ENCODE data around the gene ANKRD63.

ANKRD63 gene

GRCh38 chr15:40276927-40277326 is 5.9 kb downstream of the ANKRD63 start:
- no peak for DNase-seq

DNA sequence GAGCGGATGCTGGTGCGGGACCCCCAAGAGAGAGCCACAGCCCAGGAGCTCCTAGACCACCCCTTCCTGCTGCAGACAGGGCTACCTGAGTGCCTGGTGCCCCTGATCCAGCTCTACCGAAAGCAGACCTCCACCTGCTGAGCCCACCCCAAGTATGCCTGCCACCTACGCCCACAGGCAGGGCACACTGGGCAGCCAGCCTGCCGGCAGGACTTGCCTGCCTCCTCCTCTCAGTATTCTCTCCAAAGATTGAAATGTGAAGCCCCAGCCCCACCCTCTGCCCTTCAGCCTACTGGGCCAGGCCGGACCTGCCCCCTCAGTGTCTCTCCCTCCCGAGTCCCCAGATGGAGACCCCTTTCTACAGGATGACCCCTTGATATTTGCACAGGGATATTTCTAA is 6.9 kb downstream of the ANKRD63 start:
- DNase-seq = no peak

- no peak for DNase-seq
Measured at GRCh38 chr15:40275523-40275922, 7.3 kb downstream of the ANKRD63 start.

DNA sequence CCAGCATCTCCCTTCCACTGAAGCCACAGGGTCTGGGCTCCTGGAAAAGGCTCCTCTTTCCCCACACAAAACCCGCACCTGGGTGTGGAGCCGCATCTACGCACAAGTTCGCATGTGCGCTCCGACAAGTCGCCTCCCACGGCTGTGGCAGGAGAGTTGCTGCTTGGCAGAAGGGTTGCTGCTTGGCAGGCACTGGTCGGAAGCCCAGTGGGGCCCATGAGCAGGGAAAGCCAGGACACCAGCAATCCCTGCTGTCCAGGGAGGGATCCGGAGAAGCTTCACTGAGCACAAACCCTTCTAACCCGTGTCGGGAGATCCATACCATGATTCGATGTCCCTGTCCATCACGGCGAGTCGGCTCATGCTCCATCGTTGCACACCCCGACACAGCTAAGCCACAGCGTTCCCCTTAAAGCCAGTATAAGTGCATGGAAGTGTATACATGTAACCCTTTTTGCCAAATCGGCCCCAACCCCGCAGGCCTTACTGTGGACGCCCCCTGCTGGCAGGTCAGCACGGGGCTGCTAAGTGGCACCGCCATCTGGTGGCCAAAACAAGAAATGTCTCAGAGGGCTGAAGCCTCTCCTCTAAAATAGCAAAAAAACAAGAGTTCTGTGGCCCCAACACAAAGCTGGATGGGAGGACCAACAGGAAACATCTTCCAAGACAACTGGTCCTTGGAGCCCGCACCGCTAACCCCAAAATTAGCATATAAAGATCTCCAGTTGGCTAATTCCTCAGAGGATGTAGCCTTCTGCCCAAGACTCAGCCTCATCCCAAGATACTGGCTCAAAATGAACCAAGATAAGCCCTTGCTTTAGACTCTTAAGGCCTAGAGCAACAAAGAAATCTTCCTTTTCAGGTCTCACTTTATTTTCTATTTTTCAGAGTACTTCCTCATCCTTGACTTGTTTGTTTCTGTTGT is 8.3 kb downstream of the ANKRD63 start:
- DNase-seq = peak; percentile 61

- DNase-seq = no peak
Measured at GRCh38 chr15:40273428-40273827, 9.4 kb downstream of the ANKRD63 start.

DNA sequence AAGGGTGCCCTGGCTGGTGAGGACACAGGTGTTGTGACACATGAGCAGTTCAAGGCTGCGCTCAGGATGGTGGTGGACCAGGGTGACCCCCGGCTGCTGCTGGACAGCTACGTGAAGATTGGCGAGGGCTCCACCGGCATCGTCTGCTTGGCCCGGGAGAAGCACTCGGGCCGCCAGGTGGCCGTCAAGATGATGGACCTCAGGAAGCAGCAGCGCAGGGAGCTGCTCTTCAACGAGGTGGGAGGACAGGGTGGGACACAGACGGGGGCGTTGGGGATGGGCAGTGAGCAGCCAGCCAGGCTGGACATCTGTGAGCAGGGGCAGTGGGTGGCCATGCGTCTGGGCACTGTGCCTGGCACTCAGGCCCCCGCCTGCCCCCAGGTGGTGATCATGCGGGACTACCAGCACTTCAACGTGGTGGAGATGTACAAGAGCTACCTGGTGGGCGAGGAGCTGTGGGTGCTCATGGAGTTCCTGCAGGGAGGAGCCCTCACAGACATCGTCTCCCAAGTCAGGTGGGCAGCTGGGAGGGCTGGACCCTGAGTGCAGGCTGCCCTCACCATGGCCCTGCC is 10.3 kb downstream of the ANKRD63 start:
- no peak for DNase-seq

DNA sequence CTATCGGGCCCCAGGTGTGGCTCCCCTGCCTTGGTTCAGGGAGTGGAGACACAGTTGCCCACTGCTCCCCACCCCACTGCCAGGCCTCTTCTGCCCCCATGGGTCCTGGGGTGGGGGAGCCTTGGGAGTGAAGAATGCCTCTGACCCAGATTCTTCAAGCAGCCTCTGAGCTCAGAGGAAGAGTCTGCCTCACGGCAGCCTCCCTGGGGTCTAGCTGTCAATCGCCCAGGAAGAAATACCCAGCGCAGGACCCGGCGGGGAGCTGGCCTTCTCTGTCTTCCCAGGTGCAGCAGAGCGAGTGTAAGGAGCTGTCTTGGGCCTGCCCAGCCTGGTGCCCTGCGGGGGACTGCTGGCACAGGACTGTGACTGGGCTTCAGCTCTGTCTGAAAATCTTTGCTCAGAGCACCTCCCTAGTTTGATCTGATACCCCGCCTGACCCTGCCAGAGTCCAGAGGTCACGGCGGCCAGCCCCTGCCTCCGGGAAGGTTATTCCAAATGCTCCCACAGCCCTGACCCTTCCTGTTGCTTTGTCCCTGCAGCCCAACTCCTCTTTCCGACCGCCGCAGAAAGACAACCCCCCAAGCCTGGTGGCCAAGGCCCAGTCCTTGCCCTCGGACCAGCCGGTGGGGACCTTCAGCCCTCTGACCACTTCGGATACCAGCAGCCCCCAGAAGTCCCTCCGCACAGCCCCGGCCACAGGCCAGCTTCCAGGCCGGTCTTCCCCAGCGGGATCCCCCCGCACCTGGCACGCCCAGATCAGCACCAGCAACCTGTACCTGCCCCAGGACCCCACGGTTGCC is 11.0 kb downstream of the ANKRD63 start:
- no peak for DNase-seq

GRCh38 chr15:40270246-40270995 is 12.4 kb downstream of the ANKRD63 start:
- DNase-seq = no peak

DNA sequence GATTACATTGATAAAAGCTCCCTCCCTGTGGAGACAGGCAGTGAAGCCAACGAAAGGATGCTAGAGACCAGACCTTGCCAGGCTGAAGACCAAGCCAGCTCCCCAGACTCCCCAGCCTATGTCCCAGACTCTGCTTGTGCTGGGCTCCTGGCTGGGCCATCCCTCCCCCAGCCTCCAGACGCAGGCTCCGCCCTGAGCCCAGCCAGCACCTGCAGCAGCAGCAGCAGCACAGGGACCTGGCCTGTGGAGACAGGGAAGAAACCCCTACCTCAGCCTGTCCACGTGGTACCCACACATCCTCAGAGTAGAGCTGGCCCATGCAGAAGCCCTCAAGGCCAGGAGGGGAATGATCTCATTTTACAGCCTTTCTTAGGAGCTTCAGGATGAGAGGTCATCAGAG is 13.3 kb downstream of the ANKRD63 start:
- no peak for DNase-seq

- DNase-seq = no peak
Measured at GRCh38 chr15:40267670-40268069, 15.2 kb downstream of the ANKRD63 start.

GRCh38 chr15:40266828-40267304 is 16.0 kb downstream of the ANKRD63 start:
- DNase-seq = no peak

DNA sequence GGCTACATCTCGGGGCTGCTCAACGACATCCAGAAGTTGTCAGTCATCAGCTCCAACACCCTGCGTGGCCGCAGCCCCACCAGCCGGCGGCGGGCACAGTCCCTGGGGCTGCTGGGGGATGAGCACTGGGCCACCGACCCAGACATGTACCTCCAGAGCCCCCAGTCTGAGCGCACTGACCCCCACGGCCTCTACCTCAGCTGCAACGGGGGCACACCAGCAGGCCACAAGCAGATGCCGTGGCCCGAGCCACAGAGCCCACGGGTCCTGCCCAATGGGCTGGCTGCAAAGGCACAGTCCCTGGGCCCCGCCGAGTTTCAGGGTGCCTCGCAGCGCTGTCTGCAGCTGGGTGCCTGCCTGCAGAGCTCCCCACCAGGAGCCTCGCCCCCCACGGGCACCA is 17.0 kb downstream of the ANKRD63 start:
- no peak for DNase-seq

DNA sequence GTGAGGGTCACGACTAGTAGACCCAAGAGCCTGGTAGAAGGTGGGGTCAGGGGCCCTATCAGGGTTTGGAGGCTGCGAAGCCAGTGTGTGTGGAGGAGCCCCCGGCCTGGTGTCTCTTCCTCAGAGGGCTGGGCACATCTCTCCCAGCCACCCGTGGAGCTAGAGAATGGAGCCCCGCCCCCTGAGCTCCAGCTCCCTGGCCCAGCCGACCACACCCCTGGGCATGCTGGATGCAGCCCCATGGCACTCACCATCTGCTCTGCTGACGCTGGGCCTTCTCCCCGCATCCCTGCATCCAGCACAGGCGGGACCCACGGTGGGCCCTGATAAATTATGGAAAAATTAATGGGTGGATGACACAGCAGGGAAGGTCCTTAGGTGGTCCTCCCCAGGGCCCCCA is 17.5 kb downstream of the ANKRD63 start:
- DNase-seq = no peak

DNA sequence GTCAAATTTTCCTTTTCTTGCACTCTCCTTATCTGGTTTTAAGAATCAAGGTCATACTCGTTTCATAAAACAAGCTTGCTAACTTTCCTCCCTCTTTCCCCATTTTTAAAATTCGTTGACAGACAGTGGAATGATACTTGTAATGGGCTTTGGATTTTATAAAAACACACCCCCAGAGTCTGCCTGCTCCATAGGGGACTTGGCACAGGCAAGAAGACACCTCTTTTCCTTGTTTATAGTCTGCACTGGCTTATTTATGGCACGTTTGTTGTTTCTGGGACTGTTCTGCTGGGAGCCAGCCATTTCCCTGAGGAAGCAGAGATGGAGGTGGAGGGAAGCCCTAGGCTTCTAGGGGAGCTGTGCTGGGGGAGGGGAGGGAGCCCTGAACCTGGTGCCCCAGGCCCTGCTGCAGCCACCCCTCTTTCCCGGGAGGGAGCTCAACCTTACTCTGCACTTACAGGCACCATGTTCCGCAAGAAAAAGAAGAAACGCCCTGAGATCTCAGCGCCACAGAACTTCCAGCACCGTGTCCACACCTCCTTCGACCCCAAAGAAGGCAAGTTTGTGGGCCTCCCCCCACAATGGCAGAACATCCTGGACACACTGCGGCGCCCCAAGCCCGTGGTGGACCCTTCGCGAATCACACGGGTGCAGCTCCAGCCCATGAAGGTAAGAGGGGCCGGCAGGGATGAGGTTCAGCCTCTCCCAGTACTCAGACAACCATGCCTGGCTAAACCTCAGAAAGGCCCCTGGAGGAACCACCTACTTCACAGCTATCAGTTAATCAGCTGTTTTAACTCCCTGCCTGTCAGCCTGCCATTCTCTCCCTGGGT is 18.3 kb downstream of the ANKRD63 start:
- no peak for DNase-seq

- no peak for DNase-seq
Measured at GRCh38 chr15:40263024-40263754, 19.7 kb downstream of the ANKRD63 start.

DNA sequence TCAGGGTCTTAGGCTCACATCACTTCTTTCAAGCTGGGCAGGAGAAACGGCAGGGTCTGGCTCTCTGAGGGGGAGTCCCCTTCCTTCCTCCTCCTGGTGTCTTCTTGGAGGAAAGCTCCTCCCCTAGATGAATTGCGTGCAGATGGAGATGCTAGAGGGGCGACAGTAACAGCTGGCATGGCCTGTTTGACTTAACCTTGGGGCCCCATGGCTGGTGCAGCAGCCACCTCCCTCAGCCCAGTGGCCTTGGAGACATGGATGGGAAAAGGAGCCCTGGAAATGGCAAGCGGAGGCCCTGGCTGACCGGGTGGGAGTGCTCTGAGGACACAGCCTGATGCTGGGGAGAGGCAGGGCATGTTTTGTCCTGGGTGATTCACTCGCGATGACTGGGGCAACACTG is 23.8 kb downstream of the ANKRD63 start:
- DNase-seq = no peak

- DNase-seq = no peak
Measured at GRCh38 chr15:40258544-40258943, 24.3 kb downstream of the ANKRD63 start.

- DNase-seq = no peak
Measured at GRCh38 chr15:40257656-40258450, 25.0 kb downstream of the ANKRD63 start.

- no peak for DNase-seq
Measured at GRCh38 chr15:40256638-40257235, 26.1 kb downstream of the ANKRD63 start.

- DNase-seq = no peak
Measured at GRCh38 chr15:40255033-40255432, 27.8 kb downstream of the ANKRD63 start.
